CD4-positive, alpha-beta T cell (primary cell): ENCODE data around the gene GBGT1. TPM values are rescaled to one million over a fixed set of nuclear protein-coding genes. Genes with fewer than 3 reads are reported as not detected.

Experiments
- ATAC-seq: fragments of 200-7000 bp; cut with Tn5 transposase; one replicate; pipeline ENCODE4 v1.10.0; 2022; ENCODE audit warnings: mild to moderate bottlenecking; ENCODE audit not compliant: poor library complexity
- CTCF ChIA-PET: fragments of 350-600 bp; sonication (Branson Sonifier 250); formaldehyde crosslinking; loops from one replicate; lab custom pipeline; 2021; ENCODE audit warnings: antibody characterized with exemption, inconsistent platforms; lab: Charles Lee
- POLR2A ChIA-PET: fragments of 350-600 bp; sonication (Branson Sonifier 250); formaldehyde crosslinking; loops from one replicate; lab custom pipeline; 2021; ENCODE audit warnings: antibody characterized with exemption, inconsistent platforms; lab: Charles Lee
- DNase-seq, 14 experiments: peaks; one replicate each; pipeline ENCODE4 v3.0.0-alpha.2; 2013 to 2020; ENCODE audit warnings: mixed read lengths in 2 of 14
- H3K27ac ChIP-seq, 2 donors: one replicate each; pipeline versions ENCODE4 v1.5.1 to v1.7.0; 2013; ENCODE audit warnings: low read length in 2 of 2, low read depth in 1 of 2, mild to moderate bottlenecking in 1 of 2
- H3K27me3 ChIP-seq, 2 experiments: 1 replicate in 1 of 2; 2 replicates in 1 of 2; pipeline versions ENCODE4 v1.6.1 to v1.7.0; 2013; ENCODE audit warnings: low read length in 2 of 2, control low read depth in 1 of 2, mild to moderate bottlenecking in 1 of 2, moderate library complexity in 1 of 2; ENCODE audit not compliant: insufficient read depth in 2 of 2, control insufficient read depth in 1 of 2
- H3K36me3 ChIP-seq: one replicate; pipeline ENCODE4 v1.6.1; 2013; ENCODE audit warnings: low read length, control low read depth; ENCODE audit not compliant: insufficient read depth
- H3K4me1 ChIP-seq: one replicate; pipeline ENCODE4 v1.6.1; 2013; ENCODE audit warnings: low read length, control low read depth; ENCODE audit not compliant: insufficient read depth
- H3K4me3 ChIP-seq: one replicate; pipeline ENCODE4 v1.5.1; 2013; ENCODE audit warnings: mild to moderate bottlenecking, low read length, moderate library complexity
- H3K9me3 ChIP-seq, 2 experiments: 1 replicate in 1 of 2; 2 replicates in 1 of 2; pipeline versions ENCODE4 v1.6.1 to v1.7.0; 2013; ENCODE audit warnings: low read length in 2 of 2, mild to moderate bottlenecking in 2 of 2, control low read depth in 1 of 2, moderate library complexity in 1 of 2; ENCODE audit not compliant: control insufficient read depth in 1 of 2, insufficient read depth in 1 of 2
- H3K27ac Mint-ChIP-seq: one replicate; pipeline ENCODE4 v1.8.0; 2020; ENCODE audit warnings: mixed read lengths
- H3K27me3 Mint-ChIP-seq: one replicate; pipeline ENCODE4 v1.8.0; 2021; ENCODE audit warnings: mixed read lengths
- H3K36me3 Mint-ChIP-seq: one replicate; pipeline ENCODE4 v1.8.0; 2021; ENCODE audit warnings: low read depth, mixed read lengths
- H3K4me1 Mint-ChIP-seq: one replicate; pipeline ENCODE4 v1.8.0; 2021; ENCODE audit warnings: low read depth, mixed read lengths
- H3K4me3 Mint-ChIP-seq: one replicate; pipeline ENCODE4 v1.8.0; 2020; ENCODE audit warnings: mild to moderate bottlenecking, mixed read lengths
- H3K9me3 Mint-ChIP-seq: one replicate; pipeline ENCODE4 v1.8.0; 2020; ENCODE audit warnings: mixed read lengths
- intact Hi-C, 2 experiments: fragments of 100-400 bp; cut with DNase I in 1 of 2; cut with micrococcal nuclease in 1 of 2; formaldehyde crosslinking; loops; one replicate each; pipeline versions ENCODE4 v1.15.1 to v1.9.0; 2023 to 2025; cut with DNase I, micrococcal nuclease
- total RNA-seq, 174 experiments: library from RNA in 2 of 174; stranded (reverse) in 2 of 174; gene quantifications; one replicate each; pipeline ENCODE4 v1.2.3 and lab custom pipeline; 2021 to 2026
- TF ChIP-seq, protein P1 (sequence below): fragments of 200-600 bp; IDR thresholded peaks from one replicate; pipeline ENCODE4 v1.8.0; 2022; ENCODE audit warnings: antibody characterized with exemption, mild to moderate bottlenecking

The GBGT1 gene
- total RNA-seq, 2 experiments from 2014 or later: 1.3 to 1.8 TPM

DNA sequence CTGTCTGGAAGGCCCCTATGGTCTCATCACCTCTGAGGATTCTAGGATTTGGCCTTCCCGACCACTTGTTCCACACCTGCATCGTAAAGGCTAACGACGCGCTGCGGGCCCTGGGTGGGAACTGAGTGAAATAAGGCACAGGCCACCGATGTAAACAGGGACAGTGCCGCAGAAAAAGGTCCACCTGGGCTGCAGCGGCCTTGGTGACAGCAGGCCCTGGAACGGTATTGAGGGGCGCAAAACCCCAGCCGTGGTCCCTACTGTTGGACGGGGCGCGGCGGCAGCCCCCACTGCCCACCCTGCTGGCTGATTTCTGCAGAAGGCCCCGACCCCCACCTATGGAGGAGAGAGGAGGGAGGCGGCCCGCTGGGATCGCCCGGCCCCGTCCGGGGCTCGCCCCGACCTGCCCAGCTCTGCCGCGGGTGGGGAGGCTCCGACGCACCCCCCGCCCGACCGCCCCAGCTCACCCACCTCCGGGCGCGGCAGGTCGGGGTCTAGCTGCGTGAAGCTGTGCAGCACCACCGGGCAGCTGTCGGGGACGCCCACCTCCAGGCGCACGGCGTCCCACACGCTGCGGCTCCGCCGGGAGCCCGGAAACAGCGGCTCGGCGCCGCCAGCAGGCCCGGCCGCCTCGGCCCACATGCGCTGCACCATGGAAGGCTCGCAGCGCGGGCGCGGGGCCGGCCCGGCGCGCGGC is 43.1 kb downstream of the GBGT1 start:
- peak overlapping the region; percentile 79 for H3K27ac Mint-ChIP-seq
- ChIA-PET CTCF (interaction anchor here (1.3 to 6.5 kb wide), 2 partner anchors 24 to 27 kb away, joined by 5 to 41 read pairs; no protein-coding TSS in a partner anchor), POLR2A (interaction anchor here (0.6 to 6.5 kb wide), 7 partner anchors 10 to 194 kb away, joined by 3 to 34 read pairs (median 7); partner anchors contain the start of gene GTF3C5)
- Histone ChIP-seq H3K9me3 (no peaks in the 10 kb centered on the region), H3K4me3 (peak overlapping the region; percentile 56), H3K27me3 (no peaks in the 10 kb centered on the region), H3K4me1 (peaks cover 90% of the 10 kb centered on the region), H3K36me3 (peaks cover 6% of the 10 kb centered on the region), H3K27ac (peak overlapping the region in 1 of 2 donors; percentile 55)
- H3K27me3 Mint-ChIP-seq: no peaks in the 10 kb centered on the region
- intact Hi-C loops: loop anchor here (1.0 to 2.0 kb wide), 4 partner anchors 13 to 29 kb away; no protein-coding TSS in a partner anchor
- H3K4me3 Mint-ChIP-seq: peak overlapping the region; percentile 85
- peaks cover 57% of the 10 kb centered on the region for H3K4me1 Mint-ChIP-seq
- DNase-seq (peak in 3 of 14 experiments; percentile 25 to 32 (median 32)), ATAC-seq (no peak)
- H3K36me3 Mint-ChIP-seq: peaks cover 21% of the 10 kb centered on the region
- H3K9me3 Mint-ChIP-seq: no peaks in the 10 kb centered on the region
- TF ChIP-seq, protein P1, sequence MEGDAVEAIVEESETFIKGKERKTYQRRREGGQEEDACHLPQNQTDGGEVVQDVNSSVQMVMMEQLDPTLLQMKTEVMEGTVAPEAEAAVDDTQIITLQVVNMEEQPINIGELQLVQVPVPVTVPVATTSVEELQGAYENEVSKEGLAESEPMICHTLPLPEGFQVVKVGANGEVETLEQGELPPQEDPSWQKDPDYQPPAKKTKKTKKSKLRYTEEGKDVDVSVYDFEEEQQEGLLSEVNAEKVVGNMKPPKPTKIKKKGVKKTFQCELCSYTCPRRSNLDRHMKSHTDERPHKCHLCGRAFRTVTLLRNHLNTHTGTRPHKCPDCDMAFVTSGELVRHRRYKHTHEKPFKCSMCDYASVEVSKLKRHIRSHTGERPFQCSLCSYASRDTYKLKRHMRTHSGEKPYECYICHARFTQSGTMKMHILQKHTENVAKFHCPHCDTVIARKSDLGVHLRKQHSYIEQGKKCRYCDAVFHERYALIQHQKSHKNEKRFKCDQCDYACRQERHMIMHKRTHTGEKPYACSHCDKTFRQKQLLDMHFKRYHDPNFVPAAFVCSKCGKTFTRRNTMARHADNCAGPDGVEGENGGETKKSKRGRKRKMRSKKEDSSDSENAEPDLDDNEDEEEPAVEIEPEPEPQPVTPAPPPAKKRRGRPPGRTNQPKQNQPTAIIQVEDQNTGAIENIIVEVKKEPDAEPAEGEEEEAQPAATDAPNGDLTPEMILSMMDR: no peak

- Mint-ChIP-seq H3K4me1 (peaks cover 59% of the 10 kb centered on the region), H3K9me3 (no peaks in the 10 kb centered on the region), H3K27me3 (no peaks in the 10 kb centered on the region), H3K4me3 (peak overlapping the region; percentile 71), H3K36me3 (peaks cover 21% of the 10 kb centered on the region), H3K27ac (peak overlapping the region; percentile 79)
- ChIA-PET CTCF (interaction anchor here (6.5 kb wide), 1 partner anchor 24 kb away, joined by 41 read pairs; no protein-coding TSS in a partner anchor), POLR2A (interaction anchor here (1.4 to 6.5 kb wide), 5 partner anchors 13 to 29 kb away, joined by 7 to 34 read pairs (median 17); no protein-coding TSS in a partner anchor)
- Histone ChIP-seq H3K9me3 (no peaks in the 10 kb centered on the region), H3K27me3 (no peaks in the 10 kb centered on the region), H3K36me3 (peaks cover 6% of the 10 kb centered on the region), H3K27ac (no peak overlapping the region), H3K4me3 (peak overlapping the region; percentile 56), H3K4me1 (peaks cover 90% of the 10 kb centered on the region)
- ATAC-seq: no peak
- intact Hi-C loops: loop anchor here (2.0 kb wide), 2 partner anchors 17 to 25 kb away; no protein-coding TSS in a partner anchor
- DNase-seq: no peak
- TF ChIP-seq, protein P1: no peak
These were observed 43.7 kb downstream of the GBGT1 start for GRCh38 chr9:133119846-133120500.

GRCh38 chr9:133119103-133119845 is 44.4 kb downstream of the GBGT1 start:
- TF ChIP-seq, protein P1: no peak
- no peak for DNase-seq
- intact Hi-C loops: no loop called here
- Histone ChIP-seq H3K4me1 (peaks cover 90% of the 10 kb centered on the region), H3K9me3 (no peaks in the 10 kb centered on the region), H3K27ac (no peak overlapping the region), H3K36me3 (peaks cover 9% of the 10 kb centered on the region), H3K27me3 (no peaks in the 10 kb centered on the region), H3K4me3 (no peak overlapping the region)
- ChIA-PET CTCF (interaction anchor here (1.4 to 6.5 kb wide), 2 partner anchors 25 to 30 kb away, joined by 5 to 41 read pairs; no protein-coding TSS in a partner anchor), POLR2A (interaction anchor here (0.9 to 6.5 kb wide), 5 partner anchors 15 to 89 kb away, joined by 3 to 34 read pairs (median 7); partner anchors contain the start of gene GTF3C5)
- Mint-ChIP-seq H3K9me3 (no peaks in the 10 kb centered on the region), H3K4me3 (peak overlapping the region; percentile 84), H3K36me3 (peaks cover 21% of the 10 kb centered on the region), H3K27me3 (no peaks in the 10 kb centered on the region), H3K4me1 (peaks cover 59% of the 10 kb centered on the region), H3K27ac (peak overlapping the region; percentile 79)
- no peak for ATAC-seq
